HG03108 (cell line): ENCODE measurements around the gene METTL16.

Source experiments
- ATAC-seq: cut with Tn5 transposase; IDR thresholded peaks from one replicate; pipeline ENCODE4 v1.9.1; 2021; ENCODE audit warnings: moderate library complexity; ENCODE audit not compliant: unreplicated experiment

Gene METTL16

GRCh38 chr17:2398182-2398581, 113.5 kb downstream of the METTL16 start:
- ATAC-seq: no peak

GRCh38 chr17:2397247-2398171, 114.2 kb downstream of the METTL16 start:
- no peak for ATAC-seq

DNA sequence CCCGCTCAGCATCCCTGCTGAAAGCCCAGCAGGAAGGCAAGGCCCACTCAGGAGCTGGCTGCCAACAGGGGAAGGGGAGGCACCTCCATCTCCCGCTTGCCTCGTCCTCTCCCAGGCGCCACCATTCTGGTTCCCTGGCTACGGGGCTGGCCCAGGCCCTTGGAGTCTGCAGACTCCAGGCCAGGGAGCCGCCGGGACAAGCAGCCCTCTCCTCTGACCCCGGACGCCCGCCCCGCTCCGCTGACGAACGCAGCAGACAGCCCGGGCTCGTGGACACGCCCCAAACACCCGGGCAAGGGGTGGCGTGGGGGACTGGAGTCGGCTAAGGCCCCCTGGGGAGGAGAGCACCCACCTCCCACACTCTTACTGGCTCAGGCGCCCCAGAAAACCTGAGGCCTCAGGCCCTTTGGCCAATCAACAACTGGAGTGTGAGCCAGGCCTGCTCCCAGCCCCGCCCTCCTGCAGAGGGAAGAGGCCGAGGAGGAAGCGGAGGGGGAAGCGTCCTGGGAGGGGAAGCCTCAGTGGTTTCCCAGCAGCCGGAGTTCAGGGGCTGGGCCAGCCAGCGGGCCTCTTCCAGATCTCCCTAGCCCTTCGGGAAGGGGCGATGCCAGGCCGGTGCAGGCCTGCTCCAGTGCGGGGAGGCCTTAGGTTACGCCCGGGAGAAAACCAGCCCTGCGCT, 115.0 kb downstream of the METTL16 start:
- peak; percentile 13 for ATAC-seq

DNA sequence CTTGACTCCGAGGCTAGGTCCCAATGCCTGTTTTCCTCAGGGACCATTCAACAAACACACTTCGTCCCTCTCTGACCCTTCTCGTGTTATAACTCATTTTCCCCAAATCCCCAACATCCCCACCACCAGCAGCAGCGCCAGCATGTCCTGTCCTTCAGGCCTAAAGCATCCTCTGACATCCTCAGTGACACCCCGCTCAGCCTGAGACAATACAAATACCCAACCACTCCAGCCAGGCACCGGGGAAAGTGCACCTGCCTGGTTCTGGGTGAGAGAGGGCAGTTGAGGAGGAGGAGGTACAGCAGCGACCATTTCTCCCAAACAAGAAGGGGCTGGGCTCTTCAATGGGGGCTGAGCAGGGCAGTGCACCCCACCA, 115.5 kb downstream of the METTL16 start:
- ATAC-seq: no peak

- ATAC-seq: no peak
Observed at GRCh38 chr17:2395258-2396181, 116.2 kb downstream of the METTL16 start.

DNA sequence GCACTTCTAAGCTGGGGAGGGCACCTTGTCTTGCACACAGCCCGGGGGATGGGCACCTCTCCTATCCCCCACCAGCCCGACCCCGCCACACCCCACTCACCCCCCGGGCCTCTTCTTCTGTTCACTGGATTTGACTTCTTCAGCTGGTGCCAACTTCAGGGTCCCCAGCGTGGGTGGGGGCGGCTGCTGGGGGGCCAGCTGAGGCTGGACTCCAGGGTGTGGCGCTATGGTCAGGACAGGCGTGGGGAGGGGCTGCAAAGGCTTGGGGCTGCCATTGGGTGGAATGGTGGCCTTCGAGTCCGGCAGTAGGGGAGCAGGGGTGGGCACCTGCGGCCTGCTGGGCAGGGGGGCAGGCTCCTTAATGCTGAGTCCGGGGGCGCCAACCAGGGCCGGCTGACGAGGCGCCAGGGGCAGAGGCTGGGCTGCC, 116.9 kb downstream of the METTL16 start:
- ATAC-seq: no peak

DNA sequence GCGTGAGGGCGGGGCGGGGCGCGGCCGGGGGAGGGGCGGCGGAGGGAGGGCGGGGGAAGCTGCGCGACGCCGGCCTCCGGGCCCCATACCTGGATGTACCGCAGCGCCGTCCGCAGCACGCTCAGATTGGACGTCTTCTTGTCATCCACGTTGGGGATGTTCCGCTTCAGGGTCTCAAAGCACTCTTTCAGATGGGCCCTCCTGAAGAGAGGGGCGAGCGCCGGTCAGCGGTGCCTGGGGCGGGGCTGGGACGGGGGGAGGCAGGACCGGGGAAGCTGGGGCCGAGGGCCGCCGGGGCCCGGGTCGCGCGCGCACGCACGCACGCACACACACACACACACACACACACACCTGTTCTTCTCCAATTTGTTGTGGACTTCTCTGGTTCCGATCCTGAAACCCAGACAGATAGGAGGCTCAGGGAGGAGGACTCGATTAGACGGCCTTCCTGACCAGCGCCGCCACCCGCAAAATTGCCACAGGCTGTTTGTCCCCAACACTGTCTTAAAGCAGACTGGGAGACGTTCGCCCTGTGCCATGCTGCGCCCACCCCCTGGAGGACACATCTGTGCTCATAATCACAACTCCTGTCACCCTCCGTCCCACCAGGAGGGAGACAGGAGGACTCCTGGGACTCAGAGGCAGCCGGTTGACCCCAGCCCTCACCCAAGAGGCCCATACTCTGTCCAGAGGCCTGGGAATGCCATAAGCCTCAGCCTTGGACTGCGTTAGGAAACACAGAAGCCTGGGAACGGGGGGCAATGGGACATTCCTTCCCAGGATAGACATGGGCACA, 117.5 kb downstream of the METTL16 start:
- no peak for ATAC-seq

- ATAC-seq: peak; percentile 22
Observed at GRCh38 chr17:2393174-2393953, 118.3 kb downstream of the METTL16 start.

- peak; percentile 45 for ATAC-seq
Observed at GRCh38 chr17:2392252-2393173, 119.2 kb downstream of the METTL16 start.

- ATAC-seq: no peak
Observed at GRCh38 chr17:2391597-2392251, 120.0 kb downstream of the METTL16 start.

DNA sequence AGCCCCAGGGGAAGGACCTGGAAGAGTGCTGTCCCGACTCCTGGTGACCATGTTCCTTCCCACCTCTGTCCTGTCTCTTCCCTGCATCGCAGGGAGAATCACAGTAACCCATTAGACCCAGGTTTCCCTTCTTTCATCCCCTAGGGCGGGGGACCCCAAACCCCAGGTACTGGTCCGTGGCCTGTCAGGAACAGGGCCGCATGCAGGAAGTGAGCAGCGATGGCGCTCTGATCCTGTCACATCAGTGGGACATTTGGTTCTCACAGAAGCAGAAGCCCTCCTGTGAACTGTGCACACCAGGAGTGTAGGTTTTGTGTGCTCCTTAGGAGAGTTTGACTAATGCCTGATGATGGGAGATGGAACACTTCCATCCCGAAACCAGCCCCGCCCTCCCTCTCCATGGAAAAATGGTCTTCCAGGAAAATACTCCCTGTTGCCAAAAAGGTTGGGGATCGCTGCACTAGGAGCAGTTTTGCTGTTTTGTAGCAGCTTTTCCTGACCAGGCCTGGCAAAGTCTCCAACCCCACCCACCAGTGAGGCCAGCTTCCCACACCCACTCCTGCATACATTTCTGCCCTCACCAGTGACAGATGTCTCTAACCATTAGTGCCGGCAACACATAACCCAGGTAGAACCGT, 121.4 kb downstream of the METTL16 start:
- no peak for ATAC-seq

GRCh38 chr17:2388683-2389055, 123.0 kb downstream of the METTL16 start:
- no peak for ATAC-seq

- no peak for ATAC-seq
Observed at GRCh38 chr17:2388020-2388682, 123.5 kb downstream of the METTL16 start.

GRCh38 chr17:2387086-2388019, 124.3 kb downstream of the METTL16 start:
- no peak for ATAC-seq

GRCh38 chr17:2386400-2387085, 125.1 kb downstream of the METTL16 start:
- no peak for ATAC-seq
